HEK293 (cell line): ENCODE results near the gene POLR1D.
A peak's percentile ranks its signal among the peaks of the same experiment; 100 is the strongest.
"Not testable (repeated sequence)": the region's sequence is repeated elsewhere in the genome, so short reads cannot be mapped to it uniquely, and the experiment has no call there.

ENCODE experiments used
- CTCF ChIA-PET: fragments of 350-600 bp; formaldehyde crosslinking; extraction: SDS; loops from one replicate; lab custom pipeline; 2021; ENCODE audit warnings: antibody characterized with exemption; lab: Yijun Ruan, JAX
- POLR2A ChIA-PET: fragments of 300-600 bp; formaldehyde crosslinking; extraction: SDS; loops from one replicate; lab custom pipeline; 2020; ENCODE audit warnings: antibody characterized with exemption, inconsistent platforms; lab: Yijun Ruan, JAX
- H3K27ac ChIP-seq: fragments of 200-500 bp; sonication (Bioruptor generic); 2 replicates; pipeline ENCODE4 v1.5.1; 2014; ENCODE audit warnings: low read depth, low read length, control low read depth, inconsistent platforms; ENCODE audit errors: extremely low read depth
- H3K36me3 ChIP-seq, 2 experiments: fragments of 200-500 bp in 1 of 2; sonication (Bioruptor generic) in 1 of 2; 1 replicate in 1 of 2; 2 replicates in 1 of 2; pipeline ENCODE4 v1.5.1; 2014 to 2017; ENCODE audit warnings: inconsistent platforms in 2 of 2, low read length in 2 of 2; ENCODE audit not compliant: control insufficient read depth in 2 of 2, insufficient read depth in 1 of 2
- H3K4me1 ChIP-seq: fragments of 200-500 bp; sonication (Bioruptor generic); 2 replicates; pipeline ENCODE4 v1.5.1; 2014; ENCODE audit warnings: mild to moderate bottlenecking, low read length, inconsistent platforms; ENCODE audit not compliant: control insufficient read depth, insufficient read depth
- H3K4me3 ChIP-seq: 2 replicates; pipeline ENCODE4 v1.5.1; 2011; ENCODE audit warnings: low read depth, mild to moderate bottlenecking, control low read depth, low read length, moderate library complexity
- H3K9me3 ChIP-seq: fragments of 200-500 bp; sonication (Bioruptor generic); 2 replicates; pipeline ENCODE4 v1.5.1; 2014; ENCODE audit warnings: low read depth, low read length, inconsistent platforms; ENCODE audit not compliant: control insufficient read depth, insufficient read depth
- HOXC10 ChIP-seq: sonication (generic); formaldehyde crosslinking; IDR thresholded peaks from 2 replicates; pipeline ENCODE4 v1.8.1; 2023; ENCODE audit warnings: mild to moderate bottlenecking, missing genetic modification reagents
- PRDM6 ChIP-seq: fragments of 450-650 bp; formaldehyde crosslinking; IDR thresholded peaks from 2 replicates; pipeline ENCODE4 v1.5.1; 2017; ENCODE audit warnings: missing biosample characterization, missing genetic modification characterization
- REPIN1 ChIP-seq: fragments of 450-650 bp; formaldehyde crosslinking; IDR thresholded peaks from 2 replicates; pipeline ENCODE4 v1.5.1; 2017; ENCODE audit warnings: missing biosample characterization, missing genetic modification characterization, low read depth
- SETDB1 ChIP-seq: IDR thresholded peaks from one replicate; pipeline ENCODE4 v1.6.1; 2017; ENCODE audit warnings: mild to moderate bottlenecking, low read length, moderate library complexity, mixed read lengths; ENCODE audit not compliant: insufficient read length
- ZBTB49 ChIP-seq: fragments of 450-650 bp; formaldehyde crosslinking; IDR thresholded peaks from 2 replicates; pipeline ENCODE4 v1.5.1; 2016; ENCODE audit warnings: missing biosample characterization, missing genetic modification characterization, low read depth
- ZBTB6 ChIP-seq: fragments of 450-650 bp; formaldehyde crosslinking; IDR thresholded peaks from 2 replicates; pipeline ENCODE4 v1.5.1; 2017; ENCODE audit warnings: missing biosample characterization, missing genetic modification characterization
- ZNF350 ChIP-seq: fragments of 450-650 bp; formaldehyde crosslinking; IDR thresholded peaks from 2 replicates; pipeline ENCODE4 v1.5.0; 2017; ENCODE audit warnings: missing biosample characterization, mild to moderate bottlenecking, missing genetic modification characterization
- ZNF518A ChIP-seq: fragments of 450-650 bp; formaldehyde crosslinking; conservative IDR thresholded peaks from 2 replicates; pipeline ENCODE4 v1.5.1; 2016; ENCODE audit warnings: low read depth, missing biosample characterization, missing genetic modification characterization
- ZNF585B ChIP-seq: fragments of 450-650 bp; formaldehyde crosslinking; IDR thresholded peaks from 2 replicates; pipeline ENCODE4 v1.5.1; 2016; ENCODE audit warnings: missing biosample characterization, missing genetic modification characterization
- ZNF610 ChIP-seq: fragments of 450-650 bp; formaldehyde crosslinking; IDR thresholded peaks from 2 replicates; pipeline ENCODE4 v1.5.1; 2016; ENCODE audit warnings: missing biosample characterization, missing genetic modification characterization, borderline replicate concordance
- ZNF624 ChIP-seq: fragments of 450-650 bp; formaldehyde crosslinking; IDR thresholded peaks from 2 replicates; pipeline ENCODE4 v1.5.1; 2017; ENCODE audit warnings: missing biosample characterization, missing genetic modification characterization
- ZNF626 ChIP-seq: fragments of 450-650 bp; sonication (Bioruptor Pico); formaldehyde crosslinking; IDR thresholded peaks from 2 replicates; pipeline ENCODE4 v1.5.1; 2018; ENCODE audit warnings: missing biosample characterization, missing genetic modification characterization, inconsistent platforms
- ZNF660 ChIP-seq: fragments of 450-650 bp; IDR thresholded peaks from 2 replicates; pipeline ENCODE4 v1.5.1; 2018; ENCODE audit warnings: missing biosample characterization, mild to moderate bottlenecking, missing genetic modification characterization
- ZNF701 ChIP-seq: fragments of 450-650 bp; formaldehyde crosslinking; IDR thresholded peaks from 2 replicates; pipeline ENCODE4 v1.5.1; 2016; ENCODE audit warnings: missing biosample characterization, missing genetic modification characterization
- ZNF768 ChIP-seq: fragments of 450-650 bp; formaldehyde crosslinking; IDR thresholded peaks from 2 replicates; pipeline ENCODE4 v1.5.1; 2018; ENCODE audit warnings: missing biosample characterization, mild to moderate bottlenecking, missing genetic modification characterization

POLR1D gene

GRCh38 chr13:27628081-27628480 lies 6.4 kb downstream of the POLR1D start (continued):
- TF ChIP-seq ZNF768, result no peak
- no peak for TF ChIP-seq ZNF660
- TF ChIP-seq ZNF610 (tag by site-specific recombination), result no peak
- no peak for TF ChIP-seq ZBTB6 (tag by site-specific recombination)
- no peak for TF ChIP-seq ZNF585B (tag by site-specific recombination)
- TF ChIP-seq ZNF626, result no peak
- TF ChIP-seq, all 188 proteins: peak for 0

- H3K9me3 ChIP-seq, POLR2A ChIA-PET, CTCF ChIA-PET, H3K4me1 ChIP-seq, H3K27ac ChIP-seq, H3K4me3 ChIP-seq: not testable (repeated sequence)
- H3K36me3 ChIP-seq, result peaks cover 2 to 45% of the 10 kb centered on the region in 2 experiments; a peak in 2 of 3 replicates
These were observed 7.1 kb downstream of the POLR1D start for GRCh38 chr13:27628766-27629165.

GRCh38 chr13:27631156-27631555 lies 9.5 kb downstream of the POLR1D start:
- ChIA-PET POLR2A (no interaction called here), CTCF (interaction anchor here (0.6 kb wide), 1 partner anchor 322 kb away, joined by 3 read pairs; no protein-coding TSS in a partner anchor)
- no peaks in the 10 kb centered on the region for H3K4me1 ChIP-seq
- H3K4me3 ChIP-seq, result no peak overlapping the region
- H3K36me3 ChIP-seq, result peaks cover 0 to 27% of the 10 kb centered on the region in 2 experiments; a peak in 1 of 3 replicates
- H3K9me3 ChIP-seq, result no peaks in the 10 kb centered on the region
- no peak overlapping the region for H3K27ac ChIP-seq
- no peak for TF ChIP-seq ZBTB49
- peak; percentile 67; the same call in 1 of the 2 replicates for TF ChIP-seq ZNF350 (tag by site-specific recombination)

GRCh38 chr13:27631665-27632064 lies 10.0 kb downstream of the POLR1D start:
- Histone ChIP-seq H3K36me3 (peaks cover 0 to 24% of the 10 kb centered on the region in 2 experiments; a peak in 1 of 3 replicates), H3K4me1 (0 out of 2 replicates have a peak, but pooled peaks cover 3% of the 10 kb centered on the region), H3K4me3 (no peak overlapping the region), H3K27ac (no peak overlapping the region), H3K9me3 (no peaks in the 10 kb centered on the region)
- POLR2A ChIA-PET, result no interaction called here
- CTCF ChIA-PET, result no interaction called here
- TF ChIP-seq ZNF701 (tag by site-specific recombination) (no peak), PRDM6 (no peak), HOXC10 (CRISPR knock-in tag) (no peak), ZNF624 (tag by site-specific recombination) (no peak), REPIN1 (tag by site-specific recombination) (no peak), SETDB1 (no peak), ZNF518A (tag by site-specific recombination) (no peak)
